GM12801 (cell line): ENCODE results near the gene C2orf42.

ENCODE experiments used
- CTCF ChIP-seq: IDR thresholded peaks from one replicate; pipeline ENCODE4 v1.5.1; 2011; ENCODE audit warnings: control low read depth; ENCODE audit not compliant: insufficient read length; ENCODE audit errors: extremely low read depth

C2orf42 gene

GRCh38 chr2:70125498-70125898, 65.3 kb downstream of the C2orf42 start:
- no peak for TF ChIP-seq CTCF

DNA sequence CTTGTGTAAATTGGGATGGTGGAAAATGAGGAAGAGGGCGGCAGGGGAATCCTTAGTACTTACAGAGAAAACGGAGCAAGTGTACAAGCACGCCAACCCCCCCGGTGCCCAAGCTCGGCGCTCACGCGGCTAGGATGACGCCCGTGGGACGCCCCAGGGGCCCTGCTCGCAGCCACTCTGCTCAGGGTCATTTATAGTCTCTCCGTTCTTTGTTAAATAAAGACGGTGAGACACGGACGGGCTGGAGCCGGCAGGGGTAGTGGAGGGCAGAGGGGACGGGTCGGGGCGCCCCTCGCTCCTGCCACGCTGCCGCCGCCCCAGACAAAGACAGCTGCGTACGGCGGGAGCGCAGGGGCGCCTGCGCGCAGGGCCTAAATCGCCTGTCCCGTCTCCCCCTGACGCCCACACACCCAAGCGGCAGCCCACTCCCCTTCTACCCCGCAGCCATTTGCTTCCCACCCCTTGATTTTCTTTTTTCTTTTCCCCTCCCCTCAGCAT, 65.8 kb downstream of the C2orf42 start:
- no peak for TF ChIP-seq CTCF

GRCh38 chr2:70123829-70124116, 67.0 kb downstream of the C2orf42 start:
- no peak for TF ChIP-seq CTCF

DNA sequence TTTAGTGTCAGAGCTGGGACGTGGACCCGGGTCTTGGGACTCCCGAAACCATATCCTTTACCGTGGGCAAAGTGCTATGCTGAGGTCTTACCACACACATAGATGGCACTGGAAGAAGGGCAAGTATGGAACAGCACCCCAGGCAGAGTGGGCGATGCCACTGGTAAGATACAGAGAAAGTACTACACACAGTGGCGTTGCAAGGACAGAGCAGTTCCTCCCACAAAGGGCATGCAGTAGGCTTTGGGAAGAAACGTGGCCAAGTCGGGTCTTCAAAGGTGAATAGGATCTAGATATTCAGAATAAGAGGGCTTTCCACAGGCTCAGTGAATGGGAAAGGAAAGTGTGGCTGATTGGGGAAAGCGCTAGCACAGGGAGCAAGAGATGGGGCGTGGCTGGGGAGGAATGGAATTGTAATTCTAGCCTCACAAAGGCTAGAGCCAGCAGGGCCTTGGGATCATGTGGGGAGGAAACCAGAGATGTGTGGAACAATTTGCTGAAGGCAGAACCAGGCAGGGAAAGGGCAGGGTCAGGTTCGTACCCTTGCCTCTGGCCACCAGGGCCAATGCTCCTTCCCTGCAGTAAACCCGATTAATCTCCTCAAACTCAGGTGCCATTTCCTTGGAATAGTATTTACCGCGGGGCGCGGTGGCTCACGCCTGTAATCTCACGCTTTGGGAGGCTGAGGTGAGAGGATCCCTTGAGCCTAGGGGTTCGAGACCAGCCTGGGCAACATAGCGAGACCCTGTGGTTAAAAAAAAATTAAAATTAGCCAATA, 67.6 kb downstream of the C2orf42 start:
- no peak for TF ChIP-seq CTCF

DNA sequence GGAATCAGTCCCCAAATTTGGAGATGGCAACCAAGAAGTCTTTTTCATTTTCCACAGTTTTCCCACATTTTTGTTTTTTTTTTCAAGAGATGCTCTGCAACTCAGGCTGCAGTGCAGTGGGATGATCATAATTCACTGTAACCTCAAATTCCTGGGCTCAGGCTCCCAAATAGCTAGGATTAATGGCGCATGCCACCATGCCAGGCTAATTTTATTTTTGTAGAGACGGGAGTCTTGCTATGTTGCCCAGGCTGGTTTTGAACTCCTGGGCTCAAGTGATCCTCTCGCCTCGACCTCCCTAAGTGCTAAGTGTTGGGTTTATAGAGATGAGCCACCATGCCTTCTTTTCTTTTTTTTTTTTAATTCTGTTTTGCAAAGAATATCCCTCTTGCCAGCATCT, 68.3 kb downstream of the C2orf42 start:
- TF ChIP-seq CTCF: no peak

- TF ChIP-seq CTCF: no peak
Observed at GRCh38 chr2:70121627-70122372, 69.0 kb downstream of the C2orf42 start.

GRCh38 chr2:70118798-70119454, 71.9 kb downstream of the C2orf42 start:
- no peak for TF ChIP-seq CTCF
